SK-N-SH (cell line): Measurements from ENCODE around the gene MPHOSPH9.

Source experiments
- CTCF ChIP-seq: fragments of 200-600 bp; sonication (generic); IDR thresholded peaks from 2 replicates; pipeline ENCODE4 v1.6.1; 2017; ENCODE audit warnings: antibody characterized with exemption, mild to moderate bottlenecking, moderate library complexity
- GABPA ChIP-seq: IDR thresholded peaks from 2 replicates; pipeline ENCODE4 v1.4.0; 2012; ENCODE audit warnings: low read depth, mild to moderate bottlenecking
- SIN3A ChIP-seq: IDR thresholded peaks from 2 replicates; pipeline ENCODE4 v1.6.1; 2012; ENCODE audit warnings: low read depth, mild to moderate bottlenecking, low read length, moderate library complexity, borderline replicate concordance
- ZBTB33 ChIP-seq: IDR thresholded peaks from 2 replicates; pipeline ENCODE4 v1.4.0; 2012; ENCODE audit warnings: low read depth, borderline replicate concordance

GRCh38 chr12:123105211-123105826 is 127.6 kb downstream of the MPHOSPH9 start:
- no peak for TF ChIP-seq CTCF
- no peak for TF ChIP-seq SIN3A
- no peak for TF ChIP-seq ZBTB33
- no peak for TF ChIP-seq GABPA
